HAP-1 (cell line): Measurements from ENCODE around the gene ZNF778.
A peak's percentile ranks its signal among the peaks of the same experiment; 100 is the strongest.

Experiments used
- DNase-seq, 2 experiments: peaks; one replicate each; pipeline ENCODE4 v3.0.0-alpha.2; 2016 to 2020; ENCODE audit warnings: low spot score in 2 of 2
- H3K27me3 ChIP-seq: fragments of 250-450 bp; sonication (Bioruptor Pico); 2 replicates; pipeline ENCODE4 v1.5.1; 2020; ENCODE audit warnings: low read depth, mild to moderate bottlenecking, moderate library complexity
- H3K36me3 ChIP-seq: fragments of 250-450 bp; sonication (Bioruptor Pico); replicated peaks from 2 replicates; pipeline ENCODE4 v1.5.1; 2020; ENCODE audit warnings: mild to moderate bottlenecking
- H3K4me1 ChIP-seq: fragments of 250-450 bp; sonication (Bioruptor Pico); 2 replicates; pipeline ENCODE4 v1.5.1; 2020; ENCODE audit warnings: mild to moderate bottlenecking
- H3K4me3 ChIP-seq: fragments of 250-450 bp; sonication (Bioruptor Pico); 2 replicates; pipeline ENCODE4 v1.5.1; 2020; ENCODE audit warnings: mild to moderate bottlenecking, moderate library complexity
- H3K9me3 ChIP-seq: fragments of 250-450 bp; sonication (Bioruptor Pico); 2 replicates; pipeline ENCODE4 v1.5.1; 2020; ENCODE audit warnings: mild to moderate bottlenecking, moderate library complexity
- in situ Hi-C: fragments of 300-500 bp; cut with MboI; formaldehyde crosslinking; loops from 3 replicates; pipeline ENCODE4 v1.14.3; 2020; ENCODE audit warnings: low sequenced_read_pairs, inconsistent platforms, mixed read lengths

ZNF778 gene

GRCh38 chr16:89207993-89208392 lies 9.5 kb upstream of the ZNF778 start:
- Histone ChIP-seq H3K27me3 (peaks cover 13% of the 10 kb centered on the region), H3K4me1 (no peaks in the 10 kb centered on the region), H3K9me3 (no peaks in the 10 kb centered on the region), H3K36me3 (no peaks in the 10 kb centered on the region), H3K4me3 (no peak overlapping the region)
- in situ Hi-C loops: no loop called here
- DNase-seq: no peak

- Histone ChIP-seq H3K9me3 (no peaks in the 10 kb centered on the region), H3K36me3 (no peaks in the 10 kb centered on the region), H3K4me1 (no peaks in the 10 kb centered on the region), H3K4me3 (no peak overlapping the region), H3K27me3 (peaks cover 2% of the 10 kb centered on the region; the same call in 1 of the 2 replicates)
- in situ Hi-C loops: loop anchor here (10.0 kb wide), 1 partner anchor 395 kb away; the partner anchor contains the start of gene APRT
- DNase-seq: no peak
These were observed 7.9 kb upstream of the ZNF778 start for GRCh38 chr16:89209522-89210044.

GRCh38 chr16:89210165-89210903 lies 7.2 kb upstream of the ZNF778 start:
- Histone ChIP-seq H3K4me3 (no peak overlapping the region), H3K4me1 (0 out of 2 replicates have a peak, but pooled peaks cover 3% of the 10 kb centered on the region), H3K27me3 (peaks cover 2% of the 10 kb centered on the region; the same call in 1 of the 2 replicates), H3K36me3 (no peaks in the 10 kb centered on the region), H3K9me3 (no peaks in the 10 kb centered on the region)
- in situ Hi-C loops: loop anchor here (10.0 kb wide), 1 partner anchor 396 kb away; the partner anchor contains the start of gene APRT
- DNase-seq: no peak

- DNase-seq: no peak
- in situ Hi-C loops: loop anchor here (10.0 kb wide), 1 partner anchor 396 kb away; the partner anchor contains the start of gene APRT
- no peaks in the 10 kb centered on the region for H3K9me3 ChIP-seq
These were observed 6.5 kb upstream of the ZNF778 start for GRCh38 chr16:89210904-89211515.

GRCh38 chr16:89216315-89217137 lies 977 bp upstream of the ZNF778 start:
- H3K36me3 ChIP-seq: no peaks in the 10 kb centered on the region
- no peaks in the 10 kb centered on the region for H3K9me3 ChIP-seq
- peak; percentile 70 to 82 for DNase-seq
- in situ Hi-C loops: loop anchor here (10.0 kb wide), 1 partner anchor 402 kb away; the partner anchor contains the start of gene APRT
- H3K4me1 ChIP-seq: peaks cover 11% of the 10 kb centered on the region
- peak overlapping the region; percentile 76 for H3K4me3 ChIP-seq
- H3K27me3 ChIP-seq: no peaks in the 10 kb centered on the region

More at GRCh38 chr16:89210904-89211515, 6.5 kb upstream of the ZNF778 start:
- H3K4me3 ChIP-seq: no peak overlapping the region
- 0 out of 2 replicates have a peak, but pooled peaks cover 3% of the 10 kb centered on the region for H3K4me1 ChIP-seq
- peaks cover 2% of the 10 kb centered on the region; the same call in 1 of the 2 replicates for H3K27me3 ChIP-seq
- H3K36me3 ChIP-seq: no peaks in the 10 kb centered on the region

- in situ Hi-C loops: loop anchor here (10.0 kb wide), 1 partner anchor 402 kb away; the partner anchor contains the start of gene APRT
- Histone ChIP-seq H3K27me3 (no peaks in the 10 kb centered on the region), H3K9me3 (no peaks in the 10 kb centered on the region), H3K36me3 (no peaks in the 10 kb centered on the region; the same call in 1 of the 2 replicates), H3K4me3 (peak overlapping the region; percentile 76), H3K4me1 (peaks cover 11% of the 10 kb centered on the region)
- no peak for DNase-seq
These were observed 440 bp upstream of the ZNF778 start for GRCh38 chr16:89217138-89217387.

- peaks cover 9% of the 10 kb centered on the region for H3K36me3 ChIP-seq
- DNase-seq: no peak
- no peak overlapping the region for H3K4me3 ChIP-seq
- H3K9me3 ChIP-seq: no peaks in the 10 kb centered on the region
- in situ Hi-C loops: loop anchor here (10.0 kb wide), 1 partner anchor 405 kb away; the partner anchor contains the start of gene APRT
- peaks cover 11% of the 10 kb centered on the region for H3K4me1 ChIP-seq
- H3K27me3 ChIP-seq: no peaks in the 10 kb centered on the region
These were observed 1.9 kb downstream of the ZNF778 start for GRCh38 chr16:89219365-89219764.

- H3K27me3 ChIP-seq: no peaks in the 10 kb centered on the region
- no peak for DNase-seq
- in situ Hi-C loops: no loop called here
- H3K4me1 ChIP-seq: peaks cover 8% of the 10 kb centered on the region
- H3K9me3 ChIP-seq: peaks cover 2% of the 10 kb centered on the region; the same call in 1 of the 2 replicates
- H3K36me3 ChIP-seq: peaks cover 21% of the 10 kb centered on the region
- H3K4me3 ChIP-seq: no peak overlapping the region
These were observed 4.1 kb downstream of the ZNF778 start for GRCh38 chr16:89221604-89222003.

- no peaks in the 10 kb centered on the region for H3K27me3 ChIP-seq
- DNase-seq: no peak
- H3K4me3 ChIP-seq: no peak overlapping the region
- in situ Hi-C loops: no loop called here
- peaks cover 35% of the 10 kb centered on the region for H3K36me3 ChIP-seq
- H3K9me3 ChIP-seq: peaks cover 15% of the 10 kb centered on the region
- H3K4me1 ChIP-seq: peaks cover 3% of the 10 kb centered on the region; the same call in 1 of the 2 replicates
These were observed 5.4 kb downstream of the ZNF778 start for GRCh38 chr16:89222931-89223330.

- no peak for DNase-seq
- Histone ChIP-seq H3K27me3 (no peaks in the 10 kb centered on the region), H3K9me3 (peaks cover 17% of the 10 kb centered on the region), H3K36me3 (peaks cover 41% of the 10 kb centered on the region), H3K4me3 (no peak overlapping the region), H3K4me1 (no peaks in the 10 kb centered on the region)
- in situ Hi-C loops: no loop called here
These were observed 7.2 kb downstream of the ZNF778 start for GRCh38 chr16:89224665-89225064.

- H3K4me3 ChIP-seq: no peak overlapping the region
These were observed 12.8 kb downstream of the ZNF778 start for GRCh38 chr16:89230255-89230654.

GRCh38 chr16:89232107-89232506 lies 14.6 kb downstream of the ZNF778 start:
- peaks cover 10% of the 10 kb centered on the region for H3K9me3 ChIP-seq
- in situ Hi-C loops: no loop called here
- H3K4me1 ChIP-seq: no peaks in the 10 kb centered on the region
- H3K27me3 ChIP-seq: no peaks in the 10 kb centered on the region
- peaks cover 18% of the 10 kb centered on the region for H3K36me3 ChIP-seq
- H3K4me3 ChIP-seq: no peak overlapping the region
- no peak for DNase-seq

More at GRCh38 chr16:89230255-89230654, 12.8 kb downstream of the ZNF778 start:
- Histone ChIP-seq H3K9me3 (peaks cover 17% of the 10 kb centered on the region), H3K36me3 (peaks cover 34% of the 10 kb centered on the region), H3K27me3 (no peaks in the 10 kb centered on the region), H3K4me1 (no peaks in the 10 kb centered on the region)
- DNase-seq: no peak
- in situ Hi-C loops: no loop called here
